Rectal smooth muscle tissue (tissue), 1 donor: ENCODE results near the gene ABCD4.
"Not testable (repeated sequence)": the region's sequence is repeated elsewhere in the genome, so short reads cannot be mapped to it uniquely, and the experiment has no call there.

Experiments
- H3K27ac ChIP-seq: one replicate; pipeline ENCODE4 v1.7.0; 2013; ENCODE audit warnings: low read depth, low read length, inconsistent platforms
- H3K27me3 ChIP-seq: one replicate; pipeline ENCODE4 v1.7.0; 2013; ENCODE audit warnings: low read length; ENCODE audit not compliant: control insufficient read depth, insufficient read depth
- H3K36me3 ChIP-seq: one replicate; pipeline ENCODE4 v1.7.0; 2013; ENCODE audit warnings: low read length; ENCODE audit not compliant: control insufficient read depth, insufficient read depth
- H3K4me1 ChIP-seq: one replicate; pipeline ENCODE4 v1.7.0; 2013; ENCODE audit warnings: low read length; ENCODE audit not compliant: control insufficient read depth, insufficient read depth
- H3K4me3 ChIP-seq: one replicate; pipeline ENCODE4 v1.7.0; 2013; ENCODE audit warnings: low read length
- H3K9ac ChIP-seq: one replicate; pipeline ENCODE4 v1.7.0; 2013; ENCODE audit warnings: low read length

Gene ABCD4

DNA sequence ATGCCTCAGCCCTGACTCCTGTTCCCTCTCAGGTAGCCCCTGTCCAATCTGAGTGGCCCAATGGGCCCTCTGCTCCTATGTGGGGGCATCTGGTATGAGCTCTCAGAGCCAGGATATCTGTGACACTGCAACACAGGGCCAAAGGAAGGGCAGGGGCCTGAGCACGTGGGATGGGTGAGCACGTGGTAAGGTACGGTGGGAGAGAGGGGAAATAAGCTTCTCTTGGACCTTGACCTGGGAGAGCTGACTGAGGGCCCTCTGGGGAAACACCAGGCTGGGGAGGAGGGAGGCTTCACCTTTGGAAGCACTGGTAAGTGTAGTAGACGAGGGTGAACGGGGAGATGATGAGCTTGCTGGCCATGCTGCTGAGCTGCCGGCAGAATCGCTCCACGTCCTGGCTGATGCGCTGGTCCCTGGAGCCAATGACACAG, 6.7 kb downstream of the ABCD4 start:
- no peaks in the 10 kb centered on the region for H3K27me3 ChIP-seq
- peaks cover 44% of the 10 kb centered on the region for H3K36me3 ChIP-seq
- no peak overlapping the region for H3K4me3 ChIP-seq
- H3K27ac ChIP-seq = no peak overlapping the region
- H3K4me1 ChIP-seq = no peaks in the 10 kb centered on the region
- H3K9ac ChIP-seq = no peak overlapping the region

- Histone ChIP-seq H3K9ac (no peak overlapping the region), H3K27me3 (no peaks in the 10 kb centered on the region), H3K4me3 (no peak overlapping the region), H3K36me3 (peaks cover 46% of the 10 kb centered on the region), H3K4me1 (no peaks in the 10 kb centered on the region), H3K27ac (no peak overlapping the region)
These were observed 9.1 kb downstream of the ABCD4 start for GRCh38 chr14:74293606-74294005.

DNA sequence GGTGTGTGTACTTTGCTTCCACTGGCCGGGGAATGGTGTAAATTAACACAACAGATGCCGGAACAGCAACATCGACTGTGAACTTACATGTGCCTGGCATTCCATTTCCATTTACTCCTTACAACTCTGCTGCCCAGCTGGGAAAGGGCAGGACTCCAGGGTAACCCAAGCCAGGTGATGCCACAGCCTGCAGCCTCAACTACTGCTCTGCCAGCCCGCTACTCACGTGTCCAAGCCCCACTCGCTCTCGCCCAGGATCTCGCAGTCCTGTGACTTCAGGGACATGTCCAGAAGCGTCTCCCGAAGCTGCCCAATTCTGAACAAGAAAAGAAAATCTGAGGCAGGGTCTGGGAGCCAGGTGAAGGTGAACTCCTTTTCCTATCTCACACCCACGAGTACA, 10.7 kb downstream of the ABCD4 start:
- no peak overlapping the region for H3K4me3 ChIP-seq
- H3K9ac ChIP-seq = no peak overlapping the region
- H3K36me3 ChIP-seq = peaks cover 44% of the 10 kb centered on the region
- no peaks in the 10 kb centered on the region for H3K27me3 ChIP-seq
- H3K4me1 ChIP-seq = no peaks in the 10 kb centered on the region
- no peak overlapping the region for H3K27ac ChIP-seq

GRCh38 chr14:74290415-74290814, 12.3 kb downstream of the ABCD4 start:
- Histone ChIP-seq H3K27me3 (no peaks in the 10 kb centered on the region), H3K4me3 (no peak overlapping the region), H3K4me1 (no peaks in the 10 kb centered on the region), H3K9ac (no peak overlapping the region), H3K36me3 (peaks cover 34% of the 10 kb centered on the region), H3K27ac (no peak overlapping the region)

DNA sequence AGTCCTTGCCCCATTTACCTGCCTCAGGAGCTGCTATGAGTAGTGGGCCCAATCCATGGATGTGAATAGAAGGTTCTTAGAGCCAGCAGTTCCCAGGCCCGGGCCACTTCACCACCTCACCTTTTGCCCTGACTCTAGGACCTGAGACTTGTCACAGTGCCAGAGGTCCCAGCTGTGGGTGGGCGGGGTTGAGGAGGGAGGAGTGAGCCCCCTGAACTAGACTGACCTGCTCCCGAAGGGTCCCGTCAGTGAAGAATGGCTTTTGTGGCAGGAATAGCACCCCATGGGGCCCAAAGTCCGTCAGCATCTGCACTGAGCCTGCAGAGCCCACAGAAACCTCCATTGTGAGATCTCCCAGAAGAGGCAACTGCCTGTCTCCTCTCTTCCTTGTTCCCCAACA, 12.9 kb downstream of the ABCD4 start:
- Histone ChIP-seq H3K36me3 (peaks cover 28% of the 10 kb centered on the region), H3K4me1 (no peaks in the 10 kb centered on the region)

DNA sequence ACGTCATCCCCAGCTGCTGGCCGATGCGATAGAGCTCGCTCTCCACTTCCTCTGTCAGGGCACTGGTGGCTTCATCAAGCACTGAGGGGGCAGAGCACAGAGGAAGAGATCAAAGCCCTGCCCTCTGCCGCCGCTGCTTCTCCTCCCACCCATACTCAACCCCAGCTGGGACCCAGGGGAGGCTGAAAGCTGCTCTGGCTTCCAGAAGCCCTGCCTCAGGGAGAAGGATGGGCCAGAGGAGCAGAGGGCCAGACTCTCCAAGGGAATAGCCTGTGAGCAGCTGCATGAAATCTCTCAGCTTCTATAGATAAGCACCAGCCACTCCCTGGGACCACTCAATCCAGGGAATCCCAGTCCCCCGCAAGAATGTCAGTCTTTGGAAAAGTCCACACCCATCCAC, 16.0 kb downstream of the ABCD4 start:
- Histone ChIP-seq H3K36me3 (peaks cover 17% of the 10 kb centered on the region), H3K4me3 (no peak overlapping the region), H3K27ac (no peak overlapping the region)

More for the DNA sequence above, 12.9 kb downstream of the ABCD4 start:
- Histone ChIP-seq H3K4me3 (no peak overlapping the region), H3K27ac (no peak overlapping the region), H3K9ac (no peak overlapping the region), H3K27me3 (no peaks in the 10 kb centered on the region)

DNA sequence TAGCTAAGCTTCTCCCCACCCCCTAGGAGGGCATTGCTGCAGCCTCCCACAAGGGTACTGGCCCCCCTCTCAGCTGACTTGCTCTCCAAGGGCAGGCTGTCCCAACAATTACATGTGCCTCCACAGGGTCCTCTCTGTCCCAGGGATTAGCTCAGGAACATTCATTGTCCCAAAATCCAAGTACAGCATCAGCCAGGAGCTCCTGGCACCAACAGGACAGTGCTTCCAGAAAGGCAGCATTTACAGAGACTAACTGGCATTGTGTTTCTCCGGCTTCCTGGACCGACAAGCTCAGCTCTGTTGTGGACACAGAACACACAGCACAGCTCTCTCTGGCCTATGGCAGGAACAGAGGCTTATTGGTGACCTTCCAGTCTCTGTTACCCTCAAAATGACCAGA, 21.7 kb downstream of the ABCD4 start:
- no peak overlapping the region for H3K27ac ChIP-seq
- no peaks in the 10 kb centered on the region for H3K27me3 ChIP-seq
- no peak overlapping the region for H3K9ac ChIP-seq
- H3K4me3 ChIP-seq = no peak overlapping the region
- H3K4me1 ChIP-seq = no peaks in the 10 kb centered on the region
- peaks cover 5% of the 10 kb centered on the region for H3K36me3 ChIP-seq

More for the DNA sequence above, 16.0 kb downstream of the ABCD4 start:
- Histone ChIP-seq H3K4me1 (no peaks in the 10 kb centered on the region), H3K27me3 (no peaks in the 10 kb centered on the region), H3K9ac (no peak overlapping the region)

- Histone ChIP-seq H3K36me3 (peaks cover under 1% of the 10 kb centered on the region), H3K4me1 (no peaks in the 10 kb centered on the region), H3K4me3 (no peak overlapping the region), H3K27me3 (no peaks in the 10 kb centered on the region), H3K9ac (no peak overlapping the region), H3K27ac (no peak overlapping the region)
These were observed 24.7 kb downstream of the ABCD4 start for GRCh38 chr14:74278080-74278479.

- H3K4me1 ChIP-seq = no peaks in the 10 kb centered on the region
- H3K4me3 ChIP-seq = no peak overlapping the region
- H3K36me3 ChIP-seq = no peaks in the 10 kb centered on the region
- no peak overlapping the region for H3K27ac ChIP-seq
- H3K27me3 ChIP-seq = no peaks in the 10 kb centered on the region
- H3K9ac ChIP-seq = no peak overlapping the region
These were observed 27.4 kb downstream of the ABCD4 start for GRCh38 chr14:74275241-74275841.

GRCh38 chr14:74271365-74271764, 31.4 kb downstream of the ABCD4 start:
- Histone ChIP-seq H3K9ac (no peak overlapping the region), H3K27ac (no peak overlapping the region), H3K4me1 (no peaks in the 10 kb centered on the region), H3K36me3 (no peaks in the 10 kb centered on the region), H3K27me3 (no peaks in the 10 kb centered on the region), H3K4me3 (no peak overlapping the region)

GRCh38 chr14:74270382-74271177, 32.2 kb downstream of the ABCD4 start:
- H3K4me1 ChIP-seq, H3K4me3 ChIP-seq, H3K36me3 ChIP-seq, H3K27me3 ChIP-seq, H3K9ac ChIP-seq, H3K27ac ChIP-seq: not testable (repeated sequence)

GRCh38 chr14:74267588-74267987, 35.1 kb downstream of the ABCD4 start:
- no peaks in the 10 kb centered on the region for H3K27me3 ChIP-seq
- no peak overlapping the region for H3K4me3 ChIP-seq
- H3K4me1 ChIP-seq = no peaks in the 10 kb centered on the region
- H3K27ac ChIP-seq = no peak overlapping the region
- no peaks in the 10 kb centered on the region for H3K36me3 ChIP-seq
- no peak overlapping the region for H3K9ac ChIP-seq
